GM21526 (cell line): ENCODE results near the gene PSMB2.
"Not testable (repeated sequence)": the region's sequence is repeated elsewhere in the genome, so short reads cannot be mapped to it uniquely, and the experiment has no call there.

Experiments
- ATAC-seq: cut with Tn5 transposase; IDR thresholded peaks from one replicate; pipeline ENCODE4 v1.9.1; 2021; ENCODE audit warnings: moderate library complexity; ENCODE audit not compliant: unreplicated experiment, low FRiP score

Gene PSMB2

GRCh38 chr1:35594005-35594760 is 47.1 kb downstream of the PSMB2 start:
- ATAC-seq = no peak

GRCh38 chr1:35592991-35593769 is 48.1 kb downstream of the PSMB2 start:
- ATAC-seq = no peak

GRCh38 chr1:35591211-35591610 is 50.1 kb downstream of the PSMB2 start:
- no peak for ATAC-seq

- ATAC-seq = no peak
Observed at GRCh38 chr1:35590476-35591040, 50.8 kb downstream of the PSMB2 start.

- ATAC-seq = no peak
Observed at GRCh38 chr1:35589516-35590427, 51.6 kb downstream of the PSMB2 start.

- ATAC-seq = no peak
Observed at GRCh38 chr1:35588197-35588910, 53.0 kb downstream of the PSMB2 start.

GRCh38 chr1:35587736-35588135 is 53.6 kb downstream of the PSMB2 start:
- no peak for ATAC-seq

GRCh38 chr1:35586808-35587207 is 54.5 kb downstream of the PSMB2 start:
- no peak for ATAC-seq

GRCh38 chr1:35585805-35586204 is 55.5 kb downstream of the PSMB2 start:
- ATAC-seq = not testable (repeated sequence)

GRCh38 chr1:35585281-35585680 is 56.0 kb downstream of the PSMB2 start:
- ATAC-seq = no peak

GRCh38 chr1:35581621-35582020 is 59.7 kb downstream of the PSMB2 start:
- ATAC-seq = not testable (repeated sequence)

GRCh38 chr1:35580949-35581388 is 60.4 kb downstream of the PSMB2 start:
- no peak for ATAC-seq

GRCh38 chr1:35577071-35577998 is 64.0 kb downstream of the PSMB2 start:
- no peak for ATAC-seq

GRCh38 chr1:35576766-35577070 is 64.6 kb downstream of the PSMB2 start:
- not testable (repeated sequence) for ATAC-seq

GRCh38 chr1:35576061-35576765 is 65.1 kb downstream of the PSMB2 start:
- no peak for ATAC-seq

GRCh38 chr1:35575416-35575958 is 65.8 kb downstream of the PSMB2 start:
- ATAC-seq = no peak

- ATAC-seq = no peak
Observed at GRCh38 chr1:35574655-35575415, 66.5 kb downstream of the PSMB2 start.
